H9 (cell line): Measurements from ENCODE around the gene KAT8. TPM values are rescaled to one million over a fixed set of nuclear protein-coding genes. Genes with fewer than 3 reads are reported as not detected.
"Not testable (repeated sequence)": the region's sequence is repeated elsewhere in the genome, so short reads cannot be mapped to it uniquely, and the experiment has no call there.

Source experiments
- DNase-seq: peaks from one replicate; pipeline ENCODE4 v3.0.0-alpha.2; 2017
- H2AFZ ChIP-seq: one replicate; pipeline ENCODE4 v1.6.1; 2013; ENCODE audit warnings: mild to moderate bottlenecking, low read length, control low read depth, moderate library complexity
- H2AK5ac ChIP-seq: 2 replicates; pipeline ENCODE4 v1.6.1; 2013; ENCODE audit warnings: low read length, control low read depth, mixed read lengths; ENCODE audit not compliant: insufficient read length
- H2BK120ac ChIP-seq: one replicate; pipeline ENCODE4 v1.6.1; 2013; ENCODE audit warnings: low read depth, mild to moderate bottlenecking, low read length, control low read depth, inconsistent platforms; ENCODE audit not compliant: poor library complexity, severe bottlenecking
- H2BK12ac ChIP-seq: 2 replicates; pipeline ENCODE4 v1.6.1; 2013; ENCODE audit warnings: low read length, control low read depth, mixed read lengths, low read depth; ENCODE audit not compliant: insufficient read length
- H2BK15ac ChIP-seq: 2 replicates; pipeline ENCODE4 v1.6.1; 2013; ENCODE audit warnings: low read depth, low read length, control low read depth
- H2BK20ac ChIP-seq: one replicate; pipeline ENCODE4 v1.6.1; 2013; ENCODE audit warnings: low read depth, mild to moderate bottlenecking, low read length, control low read depth, inconsistent platforms; ENCODE audit not compliant: poor library complexity, severe bottlenecking
- H2BK5ac ChIP-seq: 2 replicates; pipeline ENCODE4 v1.6.1; 2013; ENCODE audit warnings: low read length, control low read depth, mixed read lengths; ENCODE audit not compliant: insufficient read length
- H3K14ac ChIP-seq: 2 replicates; pipeline ENCODE4 v1.6.1; 2013; ENCODE audit warnings: low read length, control low read depth; ENCODE audit not compliant: insufficient read depth
- H3K18ac ChIP-seq: 2 replicates; pipeline ENCODE4 v1.6.1; 2013; ENCODE audit warnings: low read depth, mild to moderate bottlenecking, mixed read lengths, low read length, control low read depth; ENCODE audit not compliant: insufficient read length
- H3K23ac ChIP-seq: 2 replicates; pipeline ENCODE4 v1.6.1; 2013; ENCODE audit warnings: low read length, control low read depth, mixed read lengths, low read depth; ENCODE audit not compliant: insufficient read length
- H3K23me2 ChIP-seq: 2 replicates; pipeline ENCODE4 v1.6.1; 2013; ENCODE audit warnings: low read depth, mild to moderate bottlenecking, mixed read lengths, low read length, control low read depth; ENCODE audit not compliant: insufficient read length, poor library complexity, severe bottlenecking
- H3K27ac ChIP-seq: 2 replicates; pipeline ENCODE4 v1.5.1; 2013; ENCODE audit warnings: low read length, control low read depth, mixed read lengths, low read depth; ENCODE audit not compliant: insufficient read length
- H3K27me3 ChIP-seq: 2 replicates; pipeline ENCODE4 v1.6.1; 2013; ENCODE audit warnings: low read length, control low read depth, inconsistent platforms; ENCODE audit not compliant: insufficient read depth
- H3K4ac ChIP-seq: 2 replicates; pipeline ENCODE4 v1.6.1; 2013; ENCODE audit warnings: low read depth, mild to moderate bottlenecking, control low read depth, inconsistent platforms, low read length, moderate library complexity
- H3K4me1 ChIP-seq: 2 replicates; pipeline ENCODE4 v1.6.1; 2013; ENCODE audit warnings: low read length, control low read depth, inconsistent platforms; ENCODE audit not compliant: insufficient read depth
- H3K4me2 ChIP-seq: 2 replicates; pipeline ENCODE4 v1.6.1; 2013; ENCODE audit warnings: low read length, control low read depth, mixed read lengths; ENCODE audit not compliant: insufficient read length, insufficient read depth
- H3K56ac ChIP-seq: 2 replicates; pipeline ENCODE4 v1.6.1; 2013; ENCODE audit warnings: low read depth, mild to moderate bottlenecking, mixed read lengths, low read length, control low read depth; ENCODE audit not compliant: insufficient read length
- H3K79me1 ChIP-seq: 2 replicates; pipeline ENCODE4 v1.6.1; 2013; ENCODE audit warnings: low read depth, mild to moderate bottlenecking, moderate library complexity, low read length, control low read depth, inconsistent platforms; ENCODE audit not compliant: insufficient read depth, poor library complexity, severe bottlenecking
- H3K79me2 ChIP-seq: 2 replicates; pipeline ENCODE4 v1.6.1; 2013; ENCODE audit warnings: low read length, control low read depth, inconsistent platforms; ENCODE audit not compliant: insufficient read depth
- H3K9ac ChIP-seq: 2 replicates; pipeline ENCODE4 v1.6.1; 2013; ENCODE audit warnings: low read length, control low read depth, mixed read lengths; ENCODE audit not compliant: insufficient read length; ENCODE audit errors: extremely low read depth
- H3K9me3 ChIP-seq: one replicate; pipeline ENCODE4 v1.6.1; 2013; ENCODE audit warnings: low read depth, low read length, inconsistent platforms; ENCODE audit not compliant: control insufficient read depth
- H3T11ph ChIP-seq: one replicate; pipeline ENCODE4 v1.6.1; 2013; ENCODE audit warnings: mild to moderate bottlenecking, low read length, control low read depth, inconsistent platforms
- H4K20me1 ChIP-seq: one replicate; pipeline ENCODE4 v1.6.1; 2013; ENCODE audit not compliant: control insufficient read depth, insufficient read length, insufficient read depth
- H4K5ac ChIP-seq: 2 replicates; pipeline ENCODE4 v1.6.1; 2013; ENCODE audit warnings: low read depth, mild to moderate bottlenecking, mixed read lengths, low read length, control low read depth; ENCODE audit not compliant: insufficient read length
- H4K8ac ChIP-seq: replicated peaks from 2 replicates; pipeline ENCODE4 v1.6.1; 2013; ENCODE audit warnings: low read length, control low read depth, mixed read lengths, low read depth; ENCODE audit not compliant: insufficient read length
- H4K91ac ChIP-seq: 2 replicates; pipeline ENCODE4 v1.6.1; 2013; ENCODE audit warnings: low read depth, mild to moderate bottlenecking, moderate library complexity, mixed read lengths, low read length, control low read depth; ENCODE audit not compliant: insufficient read length
- H3K27ac Mint-ChIP-seq, 3 experiments: 2 replicates in 2 of 3; 3 replicates in 1 of 3; pipeline ENCODE4 v1.8.0; 2020 to 2021; ENCODE audit warnings: mixed read lengths in 3 of 3, mild to moderate bottlenecking in 1 of 3, moderate library complexity in 1 of 3
- H3K27me3 Mint-ChIP-seq: 2 replicates; pipeline ENCODE4 v1.8.0; 2021; ENCODE audit warnings: low read depth, mild to moderate bottlenecking, moderate library complexity, mixed read lengths
- H3K36me3 Mint-ChIP-seq, 3 experiments: 2 replicates in 2 of 3; 3 replicates in 1 of 3; pipeline ENCODE4 v1.8.0; 2020 to 2021; ENCODE audit warnings: low read depth in 3 of 3, mixed read lengths in 3 of 3; ENCODE audit not compliant: insufficient read depth in 1 of 3
- H3K4me1 Mint-ChIP-seq, 2 experiments: 2 replicates each; pipeline ENCODE4 v1.8.0; 2020; ENCODE audit warnings: mixed read lengths in 2 of 2
- H3K4me3 Mint-ChIP-seq, 2 experiments: 2 replicates in 1 of 2; 3 replicates in 1 of 2; pipeline ENCODE4 v1.8.0; 2020 to 2021; ENCODE audit warnings: mild to moderate bottlenecking in 2 of 2, mixed read lengths in 2 of 2, moderate library complexity in 1 of 2
- H3K9me3 Mint-ChIP-seq, 2 experiments: 2 replicates in 1 of 2; 3 replicates in 1 of 2; pipeline ENCODE4 v1.8.0; 2020; ENCODE audit warnings: mild to moderate bottlenecking in 2 of 2, mixed read lengths in 2 of 2, moderate library complexity in 1 of 2
- WGBS: extraction: QIAGEN DNeasy Blood & Tissue Kit; methylation state at CpG from one replicate; pipeline ENCODE4 v1.1.7; 2013; ENCODE audit warnings: missing lambda C conversion rate, low lambda C conversion rate, mixed read lengths; ENCODE audit not compliant: insufficient read length; ENCODE audit errors: extremely low coverage; 5-methylcytosine and 5-hydroxymethylcytosine counted together
- total RNA-seq: library from RNA; stranded (reverse); gene quantifications from 2 replicates; pipeline ENCODE4 v1.2.1, GENCODE V29; 2021
- TF ChIP-seq, protein P1 (sequence below): fragments of 200-600 bp; sonication (generic); conservative IDR thresholded peaks from 3 replicates; pipeline ENCODE4 v1.8.0; 2021; ENCODE audit warnings: antibody characterized with exemption, mild to moderate bottlenecking

KAT8 gene
- total RNA-seq, 1 experiment from 2014 or later = 52.1 TPM

DNA sequence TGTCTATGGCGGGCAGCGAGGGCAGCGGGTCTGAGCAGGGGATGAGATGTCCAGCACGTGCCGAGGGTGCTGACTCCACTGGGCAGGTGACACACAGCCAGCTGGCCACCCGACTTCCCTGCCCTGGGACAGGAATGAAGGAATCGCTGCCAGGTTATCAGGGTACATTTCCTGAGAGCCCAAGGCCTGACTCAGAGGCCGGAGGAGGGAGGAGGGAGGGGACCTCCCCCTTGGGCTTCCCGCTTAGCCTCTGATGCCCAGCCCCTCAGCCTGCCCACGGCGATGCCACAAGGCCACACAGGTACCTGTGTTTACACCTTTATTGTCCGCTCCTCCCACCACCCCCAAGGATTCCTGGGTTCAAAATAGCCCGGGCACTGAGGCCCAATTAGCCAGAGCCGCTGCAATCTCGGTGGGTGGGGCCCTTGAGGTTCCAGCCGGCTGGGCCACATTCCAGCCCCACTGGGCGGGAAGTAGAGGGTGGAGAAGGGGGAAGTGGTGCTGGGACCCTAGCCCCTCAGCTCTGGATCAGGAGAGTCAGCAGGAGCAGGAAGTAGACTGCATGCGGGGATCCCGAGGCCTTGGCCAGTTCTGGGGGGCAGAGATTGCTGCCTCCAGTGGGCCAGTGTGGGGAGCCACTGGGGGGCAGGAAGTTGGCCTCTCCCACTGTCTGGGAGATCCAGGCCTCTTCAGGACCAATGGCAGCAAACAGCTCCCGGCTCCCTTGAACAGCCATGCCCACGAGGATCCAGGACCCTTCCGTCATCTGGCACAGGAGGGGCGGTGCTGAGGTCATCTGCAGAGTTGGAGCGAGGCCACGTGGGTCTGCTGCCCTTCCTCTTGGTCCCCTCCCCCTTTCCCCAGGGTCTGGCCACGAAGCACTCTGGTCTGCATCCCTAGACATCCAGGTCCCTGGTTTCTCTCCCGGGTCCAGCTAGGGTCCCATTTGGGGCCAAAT lies 21.4 kb downstream of the KAT8 start:
- H3K27me3 Mint-ChIP-seq = peaks cover 8% of the 10 kb centered on the region
- H3K36me3 Mint-ChIP-seq = peaks cover under 1 to 3% (median 1%) of the 10 kb centered on the region in 3 experiments; a peak in 4 of 7 replicates
- Histone ChIP-seq H4K91ac (no peak overlapping the region), H2AFZ (no peak overlapping the region), H3K27me3 (no peaks in the 10 kb centered on the region; the same call in 1 of the 2 replicates), H3K4ac (no peak overlapping the region), H3K4me2 (no peak overlapping the region), H3K4me1 (peaks cover 11% of the 10 kb centered on the region), H3K56ac (no peak overlapping the region), H2BK5ac (no peak overlapping the region), H3K9ac (no peak overlapping the region), H2BK15ac (no peak overlapping the region), H3K79me1 (no peaks in the 10 kb centered on the region), H3K9me3 (no peaks in the 10 kb centered on the region), H3K23ac (no peak overlapping the region), H4K8ac (no peak overlapping the region), H2BK12ac (peak overlapping the region; percentile 50), H3K18ac (peak overlapping the region; percentile 21), H3K79me2 (peaks cover under 1% of the 10 kb centered on the region; the same call in 1 of the 2 replicates), H3K27ac (no peak overlapping the region), H4K5ac (no peak overlapping the region), H2AK5ac (no peak overlapping the region), H3K14ac (peak overlapping the region; percentile 6; the same call in 1 of the 2 replicates), H3K23me2 (peaks cover 1% of the 10 kb centered on the region), H3T11ph (no peak overlapping the region), H2BK20ac (no peak overlapping the region), H4K20me1 (no peaks in the 10 kb centered on the region), H2BK120ac (no peak overlapping the region)
- WGBS = no CpG with 5 or more reads among the region's 27 CpGs
- H3K9me3 Mint-ChIP-seq = no peaks in the 10 kb centered on the region; a peak in 1 of 5 replicates
- peaks cover 42 to 58% of the 10 kb centered on the region in 2 experiments for H3K4me1 Mint-ChIP-seq
- TF ChIP-seq, protein P1, sequence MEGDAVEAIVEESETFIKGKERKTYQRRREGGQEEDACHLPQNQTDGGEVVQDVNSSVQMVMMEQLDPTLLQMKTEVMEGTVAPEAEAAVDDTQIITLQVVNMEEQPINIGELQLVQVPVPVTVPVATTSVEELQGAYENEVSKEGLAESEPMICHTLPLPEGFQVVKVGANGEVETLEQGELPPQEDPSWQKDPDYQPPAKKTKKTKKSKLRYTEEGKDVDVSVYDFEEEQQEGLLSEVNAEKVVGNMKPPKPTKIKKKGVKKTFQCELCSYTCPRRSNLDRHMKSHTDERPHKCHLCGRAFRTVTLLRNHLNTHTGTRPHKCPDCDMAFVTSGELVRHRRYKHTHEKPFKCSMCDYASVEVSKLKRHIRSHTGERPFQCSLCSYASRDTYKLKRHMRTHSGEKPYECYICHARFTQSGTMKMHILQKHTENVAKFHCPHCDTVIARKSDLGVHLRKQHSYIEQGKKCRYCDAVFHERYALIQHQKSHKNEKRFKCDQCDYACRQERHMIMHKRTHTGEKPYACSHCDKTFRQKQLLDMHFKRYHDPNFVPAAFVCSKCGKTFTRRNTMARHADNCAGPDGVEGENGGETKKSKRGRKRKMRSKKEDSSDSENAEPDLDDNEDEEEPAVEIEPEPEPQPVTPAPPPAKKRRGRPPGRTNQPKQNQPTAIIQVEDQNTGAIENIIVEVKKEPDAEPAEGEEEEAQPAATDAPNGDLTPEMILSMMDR = no peak
- peak overlapping the region in 1 of 2 experiments; percentile 14; a peak in 1 of 5 replicates for H3K4me3 Mint-ChIP-seq
- peak; percentile 80 for DNase-seq
- H3K27ac Mint-ChIP-seq = peak overlapping the region in 2 of 3 experiments; percentile 74 to 90; a peak in 4 of 7 replicates

DNA sequence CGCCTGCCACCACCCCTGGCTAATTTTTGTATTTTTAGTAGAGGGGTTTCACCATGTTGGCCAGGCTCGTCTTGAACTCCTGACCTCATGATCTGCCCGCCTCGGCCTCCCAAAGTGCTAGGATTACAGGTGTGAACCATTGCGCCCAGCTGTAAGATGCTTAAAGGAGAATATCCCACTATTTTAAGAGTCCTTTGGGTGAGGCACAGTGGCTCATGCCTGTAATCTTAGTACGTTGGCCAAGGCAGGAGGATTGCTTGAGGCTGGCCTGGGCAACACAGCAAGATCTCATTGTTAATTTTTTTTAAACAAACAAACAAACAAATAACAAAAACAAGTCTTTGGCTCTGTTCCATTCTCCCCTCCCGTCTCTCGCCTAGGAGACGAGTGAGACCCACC lies 23.6 kb downstream of the KAT8 start:
- peak overlapping the region; percentile 36 for H4K91ac ChIP-seq
- H3K27me3 ChIP-seq, H4K5ac ChIP-seq, H3K79me1 ChIP-seq, H2BK5ac ChIP-seq, H3K79me2 ChIP-seq, H3K14ac ChIP-seq, H3K23ac ChIP-seq, H2BK12ac ChIP-seq, DNase-seq, H3K56ac ChIP-seq, H3K4me2 ChIP-seq, H2BK120ac ChIP-seq, H3K9ac ChIP-seq, H3K9me3 ChIP-seq, H3K4me1 ChIP-seq, H3K23me2 ChIP-seq, H4K8ac ChIP-seq, H2BK15ac ChIP-seq, H3T11ph ChIP-seq, H4K20me1 ChIP-seq, H3K4ac ChIP-seq, H2AK5ac ChIP-seq, H2AFZ ChIP-seq, H3K36me3 Mint-ChIP-seq, H3K18ac ChIP-seq, H3K27ac ChIP-seq, H2BK20ac ChIP-seq, H3K27ac Mint-ChIP-seq, H3K9me3 Mint-ChIP-seq: not testable (repeated sequence)
- no CpG with 5 or more reads among the region's 9 CpGs for WGBS
- Mint-ChIP-seq H3K4me1 (peaks cover 27 to 45% of the 10 kb centered on the region in 2 experiments), H3K4me3 (peak overlapping the region in 1 of 2 experiments; percentile 53; a peak in 2 of 5 replicates), H3K27me3 (peaks cover 25% of the 10 kb centered on the region)
